ENCODE measurements around the gene MUSTN1.

GRCh38 chr3:52847241-52847640 lies 12.4 kb upstream of the MUSTN1 start:
- TF ChIP-seq CTCF (optimal IDR thresholded peaks at IDR 0.05 in 1 of 3, IDR thresholded peaks at IDR 0.05 in 1 of 3, conservative IDR thresholded peaks at IDR 0.05 in 1 of 3; ENCODE audit: extremely low read depth in 1 of 3, insufficient read depth in 2 of 3, low read length in 3 of 3) = no peak
- no peak for TF ChIP-seq EZH2 (IDR thresholded peaks at IDR 0.05; ENCODE audit: low read length)

All from keratinocyte (primary cell).